IPS-NIHi11 (cell line): ENCODE measurements around the gene AQP4.

Experiments used
- DNase-seq: peaks from one replicate; pipeline ENCODE4 v3.0.0; 2012; ENCODE audit warnings: mixed read lengths, low spot score

Gene AQP4

GRCh38 chr18:26865557-26865956 lies at the start of gene AQP4:
TSS of gene AQP4 (minus strand) at chr18:26865707. CDS start at chr18:26865689, 18 bp downstream.
- DNase-seq, result peak; percentile 48

- no peak for DNase-seq
These were observed 46.3 kb upstream of the AQP4 start for GRCh38 chr18:26911840-26912239.

- peak; percentile 37 for DNase-seq
These were observed 44.2 kb upstream of the AQP4 start for GRCh38 chr18:26909599-26910290.

GRCh38 chr18:26908906-26909305 lies 43.4 kb upstream of the AQP4 start:
- no peak for DNase-seq

GRCh38 chr18:26902291-26902690 lies 36.8 kb upstream of the AQP4 start:
- DNase-seq, result no peak

GRCh38 chr18:26901020-26901419 lies 35.5 kb upstream of the AQP4 start:
- no peak for DNase-seq

GRCh38 chr18:26894426-26894825 lies 28.9 kb upstream of the AQP4 start:
- no peak for DNase-seq

GRCh38 chr18:26893996-26894395 lies 28.5 kb upstream of the AQP4 start:
- DNase-seq, result no peak

- no peak for DNase-seq
These were observed 22.8 kb upstream of the AQP4 start for GRCh38 chr18:26888259-26888658.

GRCh38 chr18:26875040-26875654 lies 9.6 kb upstream of the AQP4 start:
- DNase-seq, result no peak

- DNase-seq, result no peak
These were observed 8.8 kb upstream of the AQP4 start for GRCh38 chr18:26874283-26874682.

GRCh38 chr18:26869640-26870039 lies 4.1 kb upstream of the AQP4 start:
- DNase-seq, result no peak

GRCh38 chr18:26868968-26869586 lies 3.6 kb upstream of the AQP4 start:
- no peak for DNase-seq

- no peak for DNase-seq
These were observed 2.0 kb upstream of the AQP4 start for GRCh38 chr18:26867471-26867870.

GRCh38 chr18:26864658-26865057 lies 849 bp downstream of the AQP4 start:
- DNase-seq, result no peak

GRCh38 chr18:26863921-26864497 lies 1.5 kb downstream of the AQP4 start:
- no peak for DNase-seq

GRCh38 chr18:26863122-26863879 lies 2.2 kb downstream of the AQP4 start:
- peak; percentile 75 for DNase-seq

- no peak for DNase-seq
These were observed 3.4 kb downstream of the AQP4 start for GRCh38 chr18:26862084-26862483.

GRCh38 chr18:26854292-26854881 lies 11.1 kb downstream of the AQP4 start:
- DNase-seq, result peak; percentile 15

- DNase-seq, result no peak
These were observed 12.1 kb downstream of the AQP4 start for GRCh38 chr18:26853401-26853800.

- no peak for DNase-seq
These were observed 21.7 kb downstream of the AQP4 start for GRCh38 chr18:26843760-26844159.

- DNase-seq, result peak; percentile 19
These were observed 24.5 kb downstream of the AQP4 start for GRCh38 chr18:26840965-26841364.
